NCI-H2029 treated with DMSO at 0.1 percent for 48 hours (cell line): ENCODE measurements around the gene MTCL1.
"Not testable (repeated sequence)": the region's sequence is repeated elsewhere in the genome, so short reads cannot be mapped to it uniquely, and the experiment has no call there.

Experiments used
- DNase-seq: peaks from one replicate; lab custom pipeline; 2025; lab: John Stamatoyannopoulos, UW

MTCL1 gene

DNA sequence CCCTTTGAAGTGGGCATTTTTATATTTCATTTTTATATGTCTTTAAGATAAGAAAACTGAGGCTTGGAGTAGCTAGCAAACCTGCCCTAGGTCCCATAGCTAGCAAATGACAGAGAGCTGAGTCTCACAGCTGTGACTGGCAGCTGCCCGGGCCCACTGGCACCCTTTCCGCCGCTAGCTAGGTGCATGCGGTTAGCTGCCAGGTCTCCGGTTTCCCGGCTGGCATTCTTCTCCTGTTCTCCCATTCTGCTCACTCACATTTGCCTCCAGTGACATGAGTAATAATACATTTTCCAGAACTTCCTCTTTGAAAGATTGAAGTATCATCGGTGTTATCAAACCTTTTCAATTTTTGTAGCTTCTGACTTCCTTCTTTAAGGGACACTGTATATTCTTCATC is 38.7 kb downstream of the MTCL1 start:
- no peak for DNase-seq

GRCh38 chr18:8744656-8745055 is 39.3 kb downstream of the MTCL1 start:
- no peak for DNase-seq

- no peak for DNase-seq
Measured at GRCh38 chr18:8745355-8746014, 40.1 kb downstream of the MTCL1 start.

- no peak for DNase-seq
Measured at GRCh38 chr18:8747440-8747937, 42.1 kb downstream of the MTCL1 start.

DNA sequence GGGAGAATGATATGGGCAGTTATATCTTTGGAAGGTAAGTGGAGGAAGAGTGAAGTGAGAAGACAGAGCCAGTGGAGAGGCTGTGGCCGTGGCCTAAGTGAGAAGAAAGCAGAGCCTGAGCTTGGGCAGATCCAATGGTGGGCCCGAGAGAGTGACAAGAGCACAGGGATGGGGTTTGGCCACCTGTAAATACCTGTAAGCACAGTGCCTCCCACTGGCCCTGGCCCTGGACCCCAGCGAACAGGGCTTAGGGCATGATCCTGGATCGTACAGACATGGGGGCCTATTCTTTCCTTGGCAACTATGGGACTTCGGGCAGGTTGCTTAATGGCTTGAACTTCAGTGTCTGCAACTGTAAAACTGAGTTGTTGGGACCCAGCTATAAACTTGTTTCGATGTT is 44.1 kb downstream of the MTCL1 start:
- DNase-seq, result no peak

GRCh38 chr18:8750954-8751415 is 45.6 kb downstream of the MTCL1 start:
- DNase-seq, result no peak

GRCh38 chr18:8751692-8752091 is 46.3 kb downstream of the MTCL1 start:
- DNase-seq, result no peak

DNA sequence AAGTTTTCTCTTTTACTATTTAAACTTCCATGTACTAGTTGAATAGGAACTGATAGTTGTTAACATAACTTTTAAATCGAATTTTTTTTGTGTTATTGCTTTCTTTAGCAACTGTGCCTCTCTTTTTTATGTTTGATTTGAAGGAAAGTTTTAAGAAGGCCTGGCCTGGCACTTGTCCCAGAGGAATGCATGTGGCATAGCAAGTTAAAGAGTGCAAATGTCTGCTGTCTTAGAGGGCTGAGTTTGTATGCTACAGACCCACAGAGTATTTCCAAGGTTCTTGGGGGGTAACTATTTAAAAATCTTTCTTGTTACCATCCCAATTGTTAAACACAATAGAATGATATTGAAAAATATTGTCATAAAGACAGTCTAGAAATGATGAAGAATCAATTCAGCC is 47.0 kb downstream of the MTCL1 start:
- no peak for DNase-seq

GRCh38 chr18:8754995-8755960 is 49.9 kb downstream of the MTCL1 start:
- no peak for DNase-seq

GRCh38 chr18:8756571-8756970 is 51.2 kb downstream of the MTCL1 start:
- no peak for DNase-seq

DNA sequence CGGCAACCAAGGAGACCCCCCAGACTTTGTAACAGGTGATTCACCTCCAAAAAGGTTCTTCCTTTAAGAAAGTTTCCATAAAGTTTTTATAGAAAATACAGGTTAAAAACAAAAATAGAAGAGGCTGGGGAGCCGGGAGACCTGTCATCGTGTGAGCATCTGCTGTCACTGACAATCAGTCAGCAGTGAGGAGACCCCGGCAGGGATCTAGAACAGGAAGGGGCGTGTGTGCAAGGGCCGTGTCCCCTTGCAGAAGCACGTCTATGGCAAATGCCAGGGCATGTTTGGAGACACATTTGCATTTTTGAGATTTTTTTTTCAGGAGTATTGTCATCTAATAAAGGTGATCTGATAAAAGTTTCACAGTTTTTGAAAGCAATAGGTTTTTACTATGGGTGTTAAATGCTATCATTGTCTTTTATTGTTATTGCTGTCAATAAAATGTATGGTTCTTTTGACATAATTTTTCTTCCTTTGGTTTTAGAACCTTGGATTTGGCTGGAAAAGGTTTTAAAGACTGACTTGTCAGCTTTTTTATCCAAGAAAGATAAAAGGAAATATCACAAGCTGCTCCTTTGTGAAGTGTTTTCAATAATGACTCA is 52.1 kb downstream of the MTCL1 start:
- DNase-seq, result no peak

DNA sequence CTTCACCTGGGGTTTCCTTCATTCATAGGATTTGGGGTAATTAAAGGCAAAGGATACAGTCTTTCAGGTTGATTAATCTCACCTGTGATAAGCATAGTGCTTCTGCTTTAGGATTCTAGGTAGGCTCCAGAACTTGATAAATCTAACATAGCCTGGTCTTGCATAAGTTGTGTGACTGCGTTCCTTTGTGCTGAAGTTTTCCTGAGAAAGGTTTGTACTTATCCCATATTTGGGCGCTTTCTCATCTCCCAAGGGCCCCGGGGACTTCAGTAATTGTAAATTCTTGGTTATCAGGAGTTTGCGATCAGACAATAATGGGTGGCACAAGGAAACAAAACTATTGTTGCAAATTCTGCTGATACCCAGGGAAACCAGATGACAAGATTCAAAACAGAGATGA is 53.1 kb downstream of the MTCL1 start:
- DNase-seq, result no peak

- no peak for DNase-seq
Measured at GRCh38 chr18:8760984-8761383, 55.6 kb downstream of the MTCL1 start.

GRCh38 chr18:8761535-8761934 is 56.2 kb downstream of the MTCL1 start:
- not testable (repeated sequence) for DNase-seq

- no peak for DNase-seq
Measured at GRCh38 chr18:8762968-8763367, 57.6 kb downstream of the MTCL1 start.

GRCh38 chr18:8763611-8764010 is 58.3 kb downstream of the MTCL1 start:
- no peak for DNase-seq

GRCh38 chr18:8765783-8766463 is 60.6 kb downstream of the MTCL1 start:
- no peak for DNase-seq

DNA sequence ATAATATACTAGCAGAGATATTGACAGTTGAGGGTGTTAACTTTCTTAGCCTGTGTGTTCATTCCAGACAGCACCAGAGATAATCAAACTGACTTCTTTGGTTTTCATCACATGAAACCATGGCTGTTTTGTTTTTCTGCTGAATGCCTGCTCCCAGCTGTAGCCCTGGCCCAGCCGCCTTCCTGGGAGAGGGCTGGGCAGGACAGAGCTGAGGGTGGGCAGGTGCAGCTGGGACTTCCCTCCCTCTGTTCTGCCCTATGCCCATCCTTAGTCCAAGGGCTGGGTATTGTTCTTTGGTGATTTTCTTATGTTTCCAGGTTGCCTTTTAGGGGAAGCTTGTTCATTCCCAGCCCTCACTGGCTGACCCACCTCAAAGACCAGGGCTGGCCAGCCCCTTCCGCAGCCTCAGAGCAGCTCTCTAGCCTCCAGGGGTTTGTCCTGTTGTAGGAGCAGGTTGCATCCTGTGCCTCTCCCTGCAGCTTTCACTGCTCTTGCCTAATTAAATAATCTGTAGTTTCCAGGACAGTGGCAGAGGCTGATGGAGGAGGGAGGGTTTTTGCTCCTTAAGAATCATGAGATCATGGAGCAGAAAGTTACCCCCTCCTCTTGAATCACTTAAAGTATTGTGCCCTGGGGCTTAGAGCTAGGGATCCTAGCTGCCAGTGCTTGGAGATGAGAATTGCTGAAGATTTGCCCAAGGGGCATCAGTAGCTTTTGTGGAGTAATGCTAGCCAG is 61.4 kb downstream of the MTCL1 start:
- no peak for DNase-seq

- DNase-seq, result no peak
Measured at GRCh38 chr18:8767340-8767739, 62.0 kb downstream of the MTCL1 start.

DNA sequence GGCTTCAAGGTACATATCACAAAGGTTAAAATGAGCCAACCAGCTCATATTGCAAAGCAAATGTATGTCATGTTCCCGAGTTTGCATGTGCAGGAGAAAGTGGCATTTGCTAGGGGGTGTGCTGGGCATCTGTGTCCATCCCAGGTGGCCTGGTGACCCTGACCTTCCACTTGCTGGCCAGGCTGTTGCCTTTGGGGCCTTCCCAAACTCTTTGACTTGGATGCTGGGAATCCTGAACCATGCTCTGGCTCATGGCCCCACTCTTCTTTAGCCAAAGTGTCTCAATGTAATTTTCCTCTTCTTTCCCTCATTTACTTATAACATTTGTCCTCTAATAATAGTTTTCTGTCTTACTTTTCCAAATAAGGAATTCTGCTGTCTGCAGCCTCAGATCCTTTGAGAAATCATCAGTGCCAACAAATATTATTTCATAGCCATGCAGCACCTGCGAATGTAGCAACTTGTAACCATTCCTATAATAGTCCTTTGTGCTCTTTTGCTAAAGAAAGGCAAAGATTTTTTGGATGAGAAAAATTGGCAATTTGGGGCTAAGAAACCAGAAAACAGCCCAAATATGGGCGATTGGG is 64.2 kb downstream of the MTCL1 start:
- no peak for DNase-seq

GRCh38 chr18:8770657-8771056 is 65.3 kb downstream of the MTCL1 start:
- no peak for DNase-seq
